BLaER1 treated with 17β-estradiol and CSF1 and Interleukin-3, amounts not matched to agents 10 nM and 100 nM (cell line): ENCODE data around the gene CHD2.
"Not testable (repeated sequence)": the region's sequence is repeated elsewhere in the genome, so short reads cannot be mapped to it uniquely, and the experiment has no call there.

ENCODE experiments used
- H3K27ac ChIP-seq, 11 experiments: shearing (Covaris generic); formaldehyde crosslinking; 2 replicates each; pipeline ENCODE4 v1.8.1; 2022
- H3K27me3 ChIP-seq, 11 experiments: shearing (Covaris generic); formaldehyde crosslinking; 2 replicates each; pipeline ENCODE4 v1.8.1; 2022
- H3K36me3 ChIP-seq, 11 experiments: shearing (Covaris generic); formaldehyde crosslinking; 2 replicates each; pipeline ENCODE4 v1.8.1; 2022
- H3K4me1 ChIP-seq, 10 experiments: shearing (Covaris generic); formaldehyde crosslinking; 2 replicates each; pipeline ENCODE4 v1.8.1; 2022
- H3K4me2 ChIP-seq, 11 experiments: shearing (Covaris generic); formaldehyde crosslinking; 2 replicates each; pipeline ENCODE4 v1.8.1; 2022
- H3K4me3 ChIP-seq, 10 experiments: shearing (Covaris generic); formaldehyde crosslinking; 2 replicates each; pipeline ENCODE4 v1.8.1; 2022
- H3K9ac ChIP-seq, 11 experiments: shearing (Covaris generic); formaldehyde crosslinking; 2 replicates each; pipeline ENCODE4 v1.8.1; 2022
- H3K9me3 ChIP-seq, 11 experiments: shearing (Covaris generic); formaldehyde crosslinking; replicated peaks in 1 of 11; 2 replicates each; pipeline ENCODE4 v1.8.1; 2022
- H4K20me1 ChIP-seq, 11 experiments: shearing (Covaris generic); formaldehyde crosslinking; 2 replicates each; pipeline ENCODE4 v1.8.1; 2022
- Cebpa-rat ChIP-seq, 11 experiments: shearing (Covaris generic); IDR thresholded peaks; 2 replicates each; pipeline ENCODE4 v1.8.1; 2022

The CHD2 gene

DNA sequence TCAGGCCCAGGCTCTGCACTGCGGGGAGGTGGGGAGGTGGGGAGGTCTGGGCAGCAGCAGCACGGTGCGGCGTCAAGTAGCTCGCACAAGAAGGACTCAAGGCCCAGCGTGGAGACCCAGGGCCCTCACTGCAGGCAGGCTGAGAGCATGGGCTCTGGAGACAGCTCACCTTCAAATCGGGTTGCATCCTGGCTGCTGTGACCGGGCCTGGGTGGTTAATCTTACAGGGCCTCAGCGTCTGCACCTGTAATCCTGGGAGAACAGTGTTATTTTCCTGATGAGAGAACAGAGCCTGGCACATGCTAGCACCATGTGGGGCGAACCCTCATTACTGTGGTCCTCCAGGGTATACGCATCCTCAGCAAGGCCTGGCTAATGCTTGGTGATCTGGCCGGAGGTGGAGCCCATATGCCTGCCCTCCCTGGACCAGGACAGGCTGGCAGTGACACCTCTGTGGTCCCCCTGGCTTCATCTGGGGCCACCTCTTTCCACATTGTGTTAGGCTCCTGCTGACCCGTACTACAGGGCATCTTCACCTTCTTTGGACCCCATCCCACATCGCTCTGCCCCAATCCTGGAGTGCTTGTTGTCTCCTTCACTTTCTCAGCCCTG, 133.4 kb downstream of the CHD2 start:
- peaks cover 0 to 5% (median 0%) of the 10 kb centered on the region in 11 experiments; a peak in 1 of 22 replicates for H3K9me3 ChIP-seq
- H3K4me2 ChIP-seq: peak overlapping the region in 5 of 11 experiments; percentile 26 to 95 (median 85); a peak in 4 of 22 replicates
- no peak for TF ChIP-seq Cebpa-rat (IDR thresholded peaks at IDR 0.05)

DNA sequence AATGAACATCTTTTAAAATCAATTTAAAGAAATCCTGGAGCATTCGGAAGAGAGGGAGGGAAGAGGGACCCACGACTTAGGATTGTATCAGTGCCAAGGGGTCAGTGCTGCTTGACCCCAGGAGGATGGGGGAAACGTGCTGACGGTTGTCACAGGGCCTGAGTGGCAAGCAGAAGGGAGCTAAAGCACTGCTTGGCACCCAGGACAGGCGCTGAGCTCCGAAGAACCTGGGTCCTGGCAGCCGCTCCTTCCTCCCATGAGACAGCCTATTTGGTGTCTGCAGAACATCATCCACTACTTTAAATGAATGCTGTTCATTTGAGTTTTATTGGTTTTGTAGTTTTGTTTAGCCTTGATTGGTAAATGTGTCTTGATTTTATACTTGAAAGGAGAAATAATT, 134.4 kb downstream of the CHD2 start:
- no peak for TF ChIP-seq Cebpa-rat (IDR thresholded peaks at IDR 0.05)
- H4K20me1 ChIP-seq: no peaks in the 10 kb centered on the region
- H3K27me3 ChIP-seq: 0 out of 22 replicates have a peak, but pooled peaks cover 0 to 6% (median 0%) of the 10 kb centered on the region in 11 experiments
- H3K4me1 ChIP-seq: peaks cover 53 to 86% (median 68%) of the 10 kb centered on the region in 10 experiments
- H3K27ac ChIP-seq: peak overlapping the region in 4 of 11 experiments; percentile 80 to 81 (median 80); a peak in 5 of 22 replicates
- peak overlapping the region in 4 of 11 experiments; percentile 29 to 76 (median 73); a peak in 4 of 22 replicates for H3K9ac ChIP-seq
- peak overlapping the region in 10 of 11 experiments; percentile 76 to 95 (median 87); a peak in 16 of 22 replicates for H3K4me2 ChIP-seq
- H3K9me3 ChIP-seq: peaks cover 0 to 5% (median 0%) of the 10 kb centered on the region in 11 experiments; a peak in 1 of 22 replicates
- H3K4me3 ChIP-seq: no peak overlapping the region; a peak in 1 of 20 replicates
- H3K36me3 ChIP-seq: no peaks in the 10 kb centered on the region

More for the DNA sequence above, 133.4 kb downstream of the CHD2 start:
- Histone ChIP-seq H3K27ac (peak overlapping the region in 2 of 11 experiments; percentile 6 to 47; a peak in 2 of 22 replicates), H3K27me3 (0 out of 22 replicates have a peak, but pooled peaks cover 0 to 6% (median 0%) of the 10 kb centered on the region in 11 experiments), H4K20me1 (peaks cover 0 to 8% (median 3%) of the 10 kb centered on the region in 11 experiments; a peak in 8 of 22 replicates), H3K4me3 (no peak overlapping the region), H3K9ac (no peak overlapping the region), H3K4me1 (peaks cover 61 to 87% (median 71%) of the 10 kb centered on the region in 10 experiments), H3K36me3 (no peaks in the 10 kb centered on the region)

DNA sequence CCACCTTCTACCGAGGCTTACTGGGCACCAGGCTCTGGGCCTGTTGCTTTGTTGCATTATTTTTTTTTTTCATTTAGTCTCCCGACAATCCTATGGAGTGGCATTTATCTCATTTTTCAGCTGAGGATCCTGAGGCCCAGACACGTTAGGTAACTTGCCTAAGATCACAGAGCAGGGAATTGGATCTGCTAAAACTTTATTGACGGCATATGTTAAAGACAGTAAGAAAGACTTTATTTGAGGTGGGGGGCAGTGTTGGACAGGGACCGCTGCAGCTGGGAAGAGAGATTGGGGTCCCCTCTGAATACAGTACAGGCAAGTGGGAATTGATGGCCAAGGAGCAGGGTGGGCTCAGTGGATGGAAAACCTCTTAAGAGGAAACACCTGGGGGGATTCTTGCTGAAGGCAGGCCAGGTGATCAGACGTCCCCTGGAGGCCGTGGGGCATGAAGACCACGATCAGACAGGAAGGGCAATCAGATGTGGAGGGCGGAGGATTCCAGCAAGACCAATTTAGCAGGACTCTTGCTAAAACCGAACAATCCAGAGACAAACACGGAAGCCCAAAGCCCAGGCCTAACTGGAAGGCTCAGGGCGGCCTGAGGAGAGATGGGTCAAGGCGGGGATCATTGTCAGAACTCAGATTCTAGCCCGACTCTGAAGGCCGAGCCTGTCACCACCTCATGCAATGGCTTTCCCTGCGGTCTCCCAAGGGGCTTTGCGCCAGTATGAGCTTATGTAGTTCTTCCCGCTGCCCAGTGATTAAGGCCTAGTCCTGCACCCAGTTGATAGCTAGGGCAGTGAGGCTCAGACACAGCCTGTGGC, 135.2 kb downstream of the CHD2 start:
- no peak for TF ChIP-seq Cebpa-rat (IDR thresholded peaks at IDR 0.05)
- H3K4me2 ChIP-seq: peak overlapping the region; percentile 76 to 95 (median 88)
- peak overlapping the region in 9 of 11 experiments; percentile 56 to 81 (median 78); a peak in 18 of 22 replicates for H3K27ac ChIP-seq
- H3K4me3 ChIP-seq: peak overlapping the region in 1 of 10 experiments; percentile 32; a peak in 1 of 20 replicates
- no peaks in the 10 kb centered on the region for H3K36me3 ChIP-seq
- peak overlapping the region in 10 of 11 experiments; percentile 18 to 76 (median 67); a peak in 17 of 22 replicates for H3K9ac ChIP-seq
- H3K4me1 ChIP-seq: peaks cover 50 to 84% (median 68%) of the 10 kb centered on the region in 10 experiments
- H3K27me3 ChIP-seq: 0 out of 22 replicates have a peak, but pooled peaks cover 0 to 6% (median 0%) of the 10 kb centered on the region in 11 experiments
- H4K20me1 ChIP-seq: no peaks in the 10 kb centered on the region
- peaks cover 0 to 5% (median 0%) of the 10 kb centered on the region in 11 experiments; a peak in 1 of 22 replicates for H3K9me3 ChIP-seq

DNA sequence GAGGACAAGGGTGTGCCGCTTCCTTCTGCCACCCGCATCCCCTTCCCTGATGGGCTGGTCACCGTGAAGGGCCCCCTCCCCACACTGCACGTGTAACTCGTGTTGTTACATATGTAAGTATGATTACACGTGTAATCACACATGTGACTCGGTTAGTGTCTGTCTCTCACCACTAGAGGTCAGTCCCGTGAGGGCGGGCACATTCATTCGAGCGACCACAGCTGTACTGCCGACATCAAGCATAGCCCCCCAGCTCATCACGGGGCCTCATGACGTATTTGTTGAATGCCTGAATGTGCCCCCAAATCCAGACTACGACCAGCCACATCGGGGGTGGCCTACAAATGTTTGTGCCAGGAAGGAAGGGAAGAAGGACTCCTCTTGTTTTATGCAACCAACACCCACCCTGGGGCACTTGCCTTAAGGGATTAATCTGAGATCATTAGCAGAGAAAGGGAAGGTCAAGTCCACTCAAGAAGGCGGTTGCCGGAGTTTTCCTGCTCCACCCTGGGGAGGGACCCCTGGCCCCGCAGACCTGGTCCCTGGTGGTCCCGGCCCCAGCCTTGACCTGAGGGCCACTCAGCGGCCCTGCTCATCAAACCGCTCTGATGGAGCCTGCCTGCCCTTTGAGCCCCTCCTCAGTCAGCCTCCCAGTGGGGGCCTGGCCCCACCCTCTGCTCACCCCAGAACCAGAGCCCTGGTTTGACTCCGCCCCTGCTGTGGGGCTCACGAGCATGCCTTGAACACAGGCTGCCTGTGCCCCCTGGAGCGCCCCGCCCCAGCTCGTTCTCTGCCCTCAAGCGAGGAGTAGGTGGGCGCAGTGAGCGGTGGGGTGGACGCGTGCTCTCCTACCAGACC, 136.1 kb downstream of the CHD2 start:
- TF ChIP-seq Cebpa-rat (IDR thresholded peaks at IDR 0.05): no peak
- Histone ChIP-seq H3K4me3 (peak overlapping the region in 3 of 10 experiments; percentile 11 to 15 (median 12); a peak in 5 of 20 replicates), H3K27ac (peak overlapping the region in 10 of 11 experiments; percentile 43 to 81 (median 76); a peak in 21 of 22 replicates)

GRCh38 chr15:93036951-93037819, 137.1 kb downstream of the CHD2 start:
- H3K4me1 ChIP-seq: peaks cover 55 to 93% (median 77%) of the 10 kb centered on the region in 10 experiments
- peak overlapping the region; percentile 76 to 95 (median 88) for H3K4me2 ChIP-seq
- H3K4me3 ChIP-seq: peak overlapping the region in 9 of 10 experiments; percentile 1 to 38 (median 25); a peak in 12 of 20 replicates
- H3K9ac ChIP-seq: peak overlapping the region in 10 of 11 experiments; percentile 18 to 76 (median 67); a peak in 19 of 22 replicates
- H3K27me3 ChIP-seq: 0 out of 22 replicates have a peak, but pooled peaks cover 0 to 6% (median 0%) of the 10 kb centered on the region in 11 experiments
- peaks cover 0 to 10% (median 0%) of the 10 kb centered on the region in 11 experiments; a peak in 4 of 22 replicates for H3K36me3 ChIP-seq
- TF ChIP-seq Cebpa-rat (IDR thresholded peaks at IDR 0.05): peak in 2 of 11 experiments; percentile 26 to 47; a peak in 2 of 22 replicates
- H3K9me3 ChIP-seq: peaks cover 0 to 4% (median 0%) of the 10 kb centered on the region in 11 experiments; a peak in 1 of 22 replicates
- no peaks in the 10 kb centered on the region for H4K20me1 ChIP-seq
- H3K27ac ChIP-seq: peak overlapping the region in 10 of 11 experiments; percentile 43 to 81 (median 76); a peak in 20 of 22 replicates

More for the DNA sequence above, 136.1 kb downstream of the CHD2 start:
- H3K9ac ChIP-seq: peak overlapping the region in 10 of 11 experiments; percentile 18 to 76 (median 67); a peak in 18 of 22 replicates
- H3K9me3 ChIP-seq: peaks cover 0 to 5% (median 0%) of the 10 kb centered on the region in 11 experiments; a peak in 1 of 22 replicates
- H3K27me3 ChIP-seq: 0 out of 22 replicates have a peak, but pooled peaks cover 0 to 6% (median 0%) of the 10 kb centered on the region in 11 experiments
- peaks cover 48 to 84% (median 68%) of the 10 kb centered on the region in 10 experiments for H3K4me1 ChIP-seq
- H4K20me1 ChIP-seq: no peaks in the 10 kb centered on the region
- H3K4me2 ChIP-seq: peak overlapping the region; percentile 76 to 95 (median 88)
- peaks cover 0 to 4% (median 0%) of the 10 kb centered on the region in 11 experiments; a peak in 2 of 22 replicates for H3K36me3 ChIP-seq

GRCh38 chr15:93037820-93038705, 137.9 kb downstream of the CHD2 start:
- no peak for TF ChIP-seq Cebpa-rat (IDR thresholded peaks at IDR 0.05)
- H3K4me2 ChIP-seq: peak overlapping the region; percentile 76 to 95 (median 88)
- peak overlapping the region in 6 of 10 experiments; percentile 6 to 38 (median 21); a peak in 10 of 20 replicates for H3K4me3 ChIP-seq
- no peaks in the 10 kb centered on the region for H3K9me3 ChIP-seq
- peaks cover 0 to 18% (median 0%) of the 10 kb centered on the region in 11 experiments; a peak in 6 of 22 replicates for H3K36me3 ChIP-seq
- peak overlapping the region in 10 of 11 experiments; percentile 15 to 76 (median 67); a peak in 17 of 22 replicates for H3K9ac ChIP-seq
- H4K20me1 ChIP-seq: peaks cover 0 to 4% (median 0%) of the 10 kb centered on the region in 11 experiments; a peak in 2 of 22 replicates
- 0 out of 22 replicates have a peak, but pooled peaks cover 0 to 6% (median 0%) of the 10 kb centered on the region in 11 experiments for H3K27me3 ChIP-seq
- H3K27ac ChIP-seq: peak overlapping the region in 10 of 11 experiments; percentile 25 to 81 (median 76); a peak in 19 of 22 replicates
- H3K4me1 ChIP-seq: peaks cover 58 to 96% (median 86%) of the 10 kb centered on the region in 10 experiments

DNA sequence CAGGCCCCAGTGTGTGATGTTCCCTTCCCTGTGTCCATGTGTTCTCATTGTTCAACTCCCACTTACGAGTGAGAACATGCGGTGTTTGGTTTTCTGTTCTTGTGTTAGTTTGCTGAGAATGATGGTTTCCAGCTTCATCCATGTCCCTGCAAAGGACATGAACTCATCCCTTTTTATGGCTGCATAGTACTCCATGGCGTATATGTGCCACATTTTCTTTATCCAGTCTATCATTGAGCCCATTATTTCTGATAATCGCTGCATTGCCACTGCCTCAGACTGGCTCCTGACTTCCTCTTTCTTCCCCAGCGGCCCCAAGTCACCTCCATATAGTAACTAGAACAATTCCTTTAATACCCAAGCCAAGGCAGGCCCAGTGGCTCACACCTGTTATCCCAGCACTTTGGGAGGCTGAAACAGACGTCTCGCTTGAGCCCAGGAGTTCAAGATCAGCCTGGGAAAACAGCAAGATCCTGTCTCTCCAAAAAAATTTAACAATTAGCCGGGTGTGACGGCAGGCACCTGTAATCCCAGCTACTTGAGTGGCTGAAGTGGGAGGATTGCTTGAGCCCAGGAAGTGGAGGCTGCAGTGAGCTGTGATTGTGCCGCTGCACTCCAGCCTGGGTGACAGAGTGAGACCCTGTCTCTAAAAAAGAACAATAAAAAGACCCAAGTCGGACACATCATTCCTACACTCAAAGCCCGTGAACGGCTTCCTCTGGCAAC, 139.6 kb downstream of the CHD2 start:
- Histone ChIP-seq H3K27ac (peak overlapping the region in 9 of 11 experiments; percentile 12 to 65 (median 38); a peak in 14 of 22 replicates), H3K9ac (peak overlapping the region in 4 of 11 experiments; percentile 1 to 30 (median 18); a peak in 2 of 22 replicates), H4K20me1 (peaks cover 0 to 13% (median 0%) of the 10 kb centered on the region in 11 experiments; a peak in 6 of 22 replicates), H3K4me1 (peaks cover 58 to 98% (median 96%) of the 10 kb centered on the region in 10 experiments), H3K4me2 (peak overlapping the region; percentile 35 to 82 (median 64)), H3K36me3 (peaks cover 0 to 32% (median 7%) of the 10 kb centered on the region in 11 experiments; a peak in 14 of 22 replicates)
- not testable (repeated sequence) for H3K4me3 ChIP-seq, H3K27me3 ChIP-seq, H3K9me3 ChIP-seq
